ENCODE data around the gene B3GNT4.

Gene B3GNT4

GRCh38 chr12:122207391-122207790 lies 3.9 kb downstream of the B3GNT4 start:
- Histone ChIP-seq H3K27ac (ENCODE audit: low read depth, low read length) (no peak overlapping the region), H3K9me2 (replicated peaks; ENCODE audit: insufficient read depth, low read length) (no peaks in the 10 kb centered on the region), H2AFZ (ENCODE audit: low read depth, low read length, severe bottlenecking) (no peak overlapping the region), H3K4me2 (ENCODE audit: low read depth, low read length, poor library complexity, severe bottlenecking) (no peak overlapping the region), H3K9me3 (ENCODE audit: insufficient read depth, low read length) (no peaks in the 10 kb centered on the region), H3K36me3 (ENCODE audit: low read length) (peaks cover 16% of the 10 kb centered on the region; the same call in 1 of the 2 replicates), H4K20me1 (ENCODE audit: low read depth, low read length) (no peaks in the 10 kb centered on the region), H3F3A (ENCODE audit: insufficient read depth) (no peaks in the 10 kb centered on the region; the same call in 1 of the 2 replicates), H3K9ac (ENCODE audit: low read length) (no peak overlapping the region), H3K27me3 (ENCODE audit: low read length) (no peaks in the 10 kb centered on the region), H3K79me2 (ENCODE audit: insufficient read depth, low read length) (no peaks in the 10 kb centered on the region), H3K4me3 (ENCODE audit: insufficient read depth, low read length, poor library complexity, severe bottlenecking) (no peak overlapping the region)
- TF ChIP-seq EZH2phosphoT487 (conservative IDR thresholded peaks at IDR 0.05; ENCODE audit: low read length), result no peak
- no peak for TF ChIP-seq CTCF (IDR thresholded peaks at IDR 0.05; ENCODE audit: insufficient read depth, low read length, poor library complexity, severe bottlenecking)

GRCh38 chr12:122208073-122208820 lies 4.7 kb downstream of the B3GNT4 start:
- Histone ChIP-seq H2AFZ (ENCODE audit: low read depth, low read length, severe bottlenecking) (no peak overlapping the region), H3K4me2 (ENCODE audit: low read depth, low read length, poor library complexity, severe bottlenecking) (no peak overlapping the region), H3K27me3 (ENCODE audit: low read length) (no peaks in the 10 kb centered on the region), H3K79me2 (ENCODE audit: insufficient read depth, low read length) (no peaks in the 10 kb centered on the region), H3K9me2 (replicated peaks; ENCODE audit: insufficient read depth, low read length) (no peaks in the 10 kb centered on the region), H4K20me1 (ENCODE audit: low read depth, low read length) (no peaks in the 10 kb centered on the region), H3F3A (ENCODE audit: insufficient read depth) (no peaks in the 10 kb centered on the region; the same call in 1 of the 2 replicates), H3K9me3 (ENCODE audit: insufficient read depth, low read length) (no peaks in the 10 kb centered on the region), H3K4me3 (ENCODE audit: insufficient read depth, low read length, poor library complexity, severe bottlenecking) (no peak overlapping the region), H3K36me3 (ENCODE audit: low read length) (peaks cover 16% of the 10 kb centered on the region; the same call in 1 of the 2 replicates), H3K27ac (ENCODE audit: low read depth, low read length) (no peak overlapping the region), H3K9ac (ENCODE audit: low read length) (no peak overlapping the region)
- no peak for TF ChIP-seq CTCF (IDR thresholded peaks at IDR 0.05; ENCODE audit: insufficient read depth, low read length, poor library complexity, severe bottlenecking)
- TF ChIP-seq EZH2phosphoT487 (conservative IDR thresholded peaks at IDR 0.05; ENCODE audit: low read length), result no peak

GRCh38 chr12:122215771-122216170 lies 12.3 kb downstream of the B3GNT4 start:
- Histone ChIP-seq H3K4me2 (ENCODE audit: low read depth, low read length, poor library complexity, severe bottlenecking) (no peak overlapping the region), H3K9me2 (replicated peaks; ENCODE audit: insufficient read depth, low read length) (no peaks in the 10 kb centered on the region), H3K36me3 (ENCODE audit: low read length) (peaks cover 28% of the 10 kb centered on the region), H3K27me3 (ENCODE audit: low read length) (no peaks in the 10 kb centered on the region), H3K4me3 (ENCODE audit: insufficient read depth, low read length, poor library complexity, severe bottlenecking) (no peak overlapping the region), H4K20me1 (ENCODE audit: low read depth, low read length) (no peaks in the 10 kb centered on the region), H3K9me3 (ENCODE audit: insufficient read depth, low read length) (no peaks in the 10 kb centered on the region), H3K9ac (ENCODE audit: low read length) (no peak overlapping the region), H3F3A (ENCODE audit: insufficient read depth) (0 out of 2 replicates have a peak, but pooled peaks cover 2% of the 10 kb centered on the region), H3K79me2 (ENCODE audit: insufficient read depth, low read length) (peaks cover 8% of the 10 kb centered on the region; the same call in 1 of the 2 replicates), H3K27ac (ENCODE audit: low read depth, low read length) (no peak overlapping the region), H2AFZ (ENCODE audit: low read depth, low read length, severe bottlenecking) (no peak overlapping the region)
- no peak for TF ChIP-seq EZH2phosphoT487 (conservative IDR thresholded peaks at IDR 0.05; ENCODE audit: low read length)
- no peak for TF ChIP-seq CTCF (IDR thresholded peaks at IDR 0.05; ENCODE audit: insufficient read depth, low read length, poor library complexity, severe bottlenecking)
